Adrenal gland (tissue), 5 donors: Measurements from ENCODE around the gene DMD.
"Not testable (repeated sequence)": the region's sequence is repeated elsewhere in the genome, so short reads cannot be mapped to it uniquely, and the experiment has no call there.

Experiments
- CTCF ChIP-seq, 6 experiments: fragments of 450-650 bp in 4 of 6; fragments of 200-600 bp in 2 of 6; sonication (generic) in 1 of 6; IDR thresholded peaks; 1 replicate in 5 of 6; 2 replicates in 1 of 6; pipeline versions ENCODE4 v1.5.1 to v1.8.0; 2016 to 2021; ENCODE audit warnings: antibody characterized with exemption in 6 of 6, mild to moderate bottlenecking in 2 of 6, moderate library complexity in 1 of 6
- POLR2A ChIP-seq, 2 donors: fragments of 450-650 bp; IDR thresholded peaks; one replicate each; pipeline ENCODE4 v1.6.1; 2017; ENCODE audit warnings: antibody characterized with exemption in 2 of 2, mild to moderate bottlenecking in 2 of 2, moderate library complexity in 1 of 2
- donor health status: DM: no; HTN: no; CAD: no.

DNA sequence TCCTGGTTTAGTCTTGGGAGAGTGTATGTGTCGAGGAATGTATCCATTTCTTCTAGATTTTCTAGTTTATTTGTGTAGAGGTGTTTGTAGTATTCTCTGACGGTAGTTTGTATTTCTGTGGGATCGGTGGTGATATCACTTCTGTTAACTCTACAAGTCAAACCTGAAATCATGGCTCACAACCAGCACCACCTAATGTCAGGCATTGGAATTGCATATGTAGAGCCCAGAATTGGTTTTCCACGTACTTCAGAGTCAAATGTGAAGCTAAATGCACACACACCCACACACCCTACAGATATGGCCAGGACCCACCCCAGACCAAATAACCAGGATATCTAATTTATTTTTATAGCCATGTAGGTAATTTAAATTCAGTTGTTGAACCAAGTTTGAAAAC, 964.7 kb downstream of the DMD start:
- peak in 5 of 6 experiments; percentile 7 to 26 (median 24) for TF ChIP-seq CTCF (IDR thresholded peaks at IDR 0.05)
- TF ChIP-seq POLR2A (IDR thresholded peaks at IDR 0.05): not testable (repeated sequence)
